GM18951 (cell line): ENCODE measurements around the gene KRT17.

Source experiments
- POLR2A ChIP-seq: IDR thresholded peaks from 4 replicates; pipeline ENCODE4 v1.6.1; 2011; ENCODE audit warnings: mild to moderate bottlenecking; ENCODE audit not compliant: insufficient read length, insufficient read depth; ENCODE audit errors: extremely low read depth
- in situ Hi-C: fragments of 300-500 bp; cut with MboI; formaldehyde crosslinking; loops from one replicate; pipeline ENCODE4 v1.12.0; 2022; ENCODE audit warnings: low sequenced_read_pairs, mixed read lengths, inconsistent platforms; ENCODE audit not compliant: unreplicated experiment

Gene KRT17

DNA sequence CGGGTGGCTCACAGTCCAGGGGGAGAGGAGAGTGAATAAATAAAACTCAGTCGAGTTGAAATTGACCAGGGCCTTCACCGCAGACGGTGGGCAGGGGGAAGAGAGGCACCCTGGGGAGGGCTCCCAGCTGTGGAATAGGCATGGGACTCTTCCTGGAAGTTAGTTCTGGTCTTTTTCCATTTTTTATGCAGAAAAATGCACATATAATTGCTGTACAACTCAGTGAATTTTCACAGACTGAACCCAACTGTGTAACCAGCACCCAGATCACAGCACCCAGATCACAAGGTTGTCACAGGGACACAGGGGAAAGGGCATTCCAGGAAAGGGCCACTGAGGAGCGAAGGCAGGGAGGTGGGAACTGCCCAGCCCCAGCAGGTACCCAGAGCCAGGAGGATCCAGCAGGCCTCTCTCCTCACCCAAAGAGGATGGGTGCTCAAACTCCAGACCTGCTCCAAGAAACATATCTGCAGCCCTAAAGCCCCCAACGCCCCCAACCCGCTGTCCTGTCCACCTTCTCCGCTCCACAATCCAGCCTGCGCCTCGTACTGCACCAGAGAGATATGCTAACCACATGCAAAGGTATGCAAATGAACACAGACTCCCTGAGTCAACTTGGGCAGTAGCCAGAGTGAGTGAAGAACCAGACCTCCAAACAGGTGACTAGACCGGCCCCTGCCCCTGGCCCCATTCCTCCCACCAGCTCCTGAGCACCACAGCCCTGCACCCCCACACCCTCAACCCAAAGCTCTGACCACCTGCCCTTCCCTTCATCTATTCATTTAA, 35.2 kb upstream of the KRT17 start:
- in situ Hi-C loops, result loop anchor here (10.0 to 25.0 kb wide), 2 partner anchors 105 to 747 kb away; no protein-coding TSS in a partner anchor
- no peak for TF ChIP-seq POLR2A

DNA sequence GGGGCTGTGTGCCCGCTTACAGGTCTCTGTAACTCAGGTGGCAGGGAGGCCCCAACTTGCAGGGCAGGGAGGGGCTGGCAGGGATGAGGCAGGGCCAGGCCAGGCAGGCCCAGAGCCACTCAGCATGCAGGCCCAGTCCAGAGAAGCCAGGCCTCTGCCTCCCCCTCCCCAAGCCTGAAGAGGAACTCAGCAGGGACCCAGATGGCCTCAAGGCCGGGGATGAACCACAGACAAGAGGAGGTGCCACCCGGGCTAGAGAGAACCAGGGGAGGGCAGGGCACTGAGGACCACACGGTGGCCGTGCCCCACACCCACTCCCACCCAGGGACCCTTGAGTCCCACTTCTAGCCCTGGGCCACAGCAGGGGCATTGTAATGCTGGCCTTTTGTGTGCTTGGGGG, 34.5 kb upstream of the KRT17 start:
- TF ChIP-seq POLR2A, result no peak
- in situ Hi-C loops, result loop anchor here (25.0 kb wide), 1 partner anchor 747 kb away; no protein-coding TSS in a partner anchor

DNA sequence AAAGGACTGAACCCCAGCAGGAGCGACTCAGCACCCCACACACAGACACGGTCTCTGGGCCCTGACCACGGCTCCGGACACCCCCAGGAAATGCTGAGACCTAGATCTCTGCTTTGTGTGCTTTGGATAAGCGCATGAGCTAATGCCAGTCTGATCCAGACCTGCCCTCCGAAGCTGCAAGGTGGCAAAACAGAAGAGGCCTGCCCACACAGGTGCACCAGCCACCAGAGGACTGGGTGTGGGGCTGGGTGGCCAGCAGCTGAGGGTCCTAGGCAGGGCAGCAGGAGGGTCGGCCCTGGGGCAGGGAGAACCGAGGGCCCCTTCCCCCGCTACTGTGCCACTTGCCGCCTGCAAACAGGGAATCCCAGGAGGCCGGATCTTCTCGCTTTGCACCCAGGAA, 33.6 kb upstream of the KRT17 start:
- TF ChIP-seq POLR2A, result no peak
- in situ Hi-C loops, result loop anchor here (25.0 kb wide), 1 partner anchor 746 kb away; no protein-coding TSS in a partner anchor

DNA sequence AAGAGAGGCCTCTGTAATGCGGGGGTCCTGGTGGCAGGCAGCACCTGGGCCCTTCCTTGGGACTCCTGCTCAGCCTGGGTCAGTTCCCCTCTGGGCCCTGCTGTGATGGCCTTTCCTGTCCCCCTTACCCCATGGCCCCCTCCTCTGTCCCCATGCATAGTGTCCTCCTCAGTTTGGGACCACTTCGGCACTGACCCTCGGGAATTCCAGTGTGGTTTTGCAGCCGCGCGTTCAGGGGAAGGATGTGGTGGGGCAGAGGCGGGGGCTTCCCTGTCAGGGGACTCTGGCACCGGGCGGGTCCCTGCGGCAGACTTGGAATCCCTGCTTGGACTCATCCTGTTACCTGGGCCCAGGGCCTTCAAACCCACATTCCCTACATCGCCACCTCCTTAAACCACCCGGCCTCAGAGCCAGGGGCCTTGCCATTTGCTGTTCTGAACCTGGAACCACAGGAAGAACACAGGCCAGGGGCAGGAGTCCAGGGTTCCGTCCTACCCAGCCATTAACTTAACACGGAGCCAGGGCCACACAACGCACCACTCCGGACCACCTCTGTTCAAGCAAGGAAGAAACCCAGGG, 32.9 kb upstream of the KRT17 start:
- in situ Hi-C loops, result loop anchor here (25.0 kb wide), 1 partner anchor 745 kb away; no protein-coding TSS in a partner anchor
- TF ChIP-seq POLR2A, result no peak

DNA sequence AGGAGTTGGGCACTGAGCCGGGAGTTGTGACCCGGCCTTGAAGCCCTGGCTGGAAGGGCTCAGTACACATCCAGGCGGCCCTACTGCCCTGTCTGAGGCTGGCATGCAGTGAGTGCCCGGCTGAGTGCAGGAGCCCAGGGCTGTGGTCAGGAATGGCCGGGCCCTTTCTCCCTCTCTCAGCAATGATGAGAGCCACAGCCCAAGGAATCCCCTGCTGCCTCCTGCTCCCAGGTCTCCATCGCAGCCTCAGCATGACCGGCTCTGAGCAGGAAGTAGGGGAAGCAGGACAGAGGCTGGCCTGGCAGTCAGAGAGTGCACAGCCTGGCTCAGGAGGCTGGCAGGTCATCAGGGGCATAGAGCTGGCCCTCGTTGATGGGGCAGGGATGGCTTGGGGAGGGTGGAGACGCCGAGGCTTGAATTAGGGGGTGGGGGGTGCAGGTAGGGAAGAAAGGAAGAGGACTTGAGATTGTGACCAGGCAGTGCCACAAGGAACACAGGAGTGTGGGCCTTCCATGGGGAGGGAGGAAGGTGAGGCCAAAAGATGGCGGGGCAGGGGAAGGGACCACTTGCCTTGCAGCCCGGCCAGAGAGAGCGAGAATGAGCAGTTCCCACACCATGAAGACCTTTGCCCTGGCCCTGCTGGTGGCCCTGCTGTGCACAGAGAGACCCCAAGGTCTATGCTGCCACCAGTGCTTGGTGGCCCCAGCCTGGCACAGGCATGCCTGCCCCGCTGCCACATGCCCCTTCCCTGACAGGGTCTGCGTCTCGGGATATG, 32.1 kb upstream of the KRT17 start:
- TF ChIP-seq POLR2A, result no peak
- in situ Hi-C loops, result loop anchor here (25.0 kb wide), 1 partner anchor 744 kb away; no protein-coding TSS in a partner anchor

DNA sequence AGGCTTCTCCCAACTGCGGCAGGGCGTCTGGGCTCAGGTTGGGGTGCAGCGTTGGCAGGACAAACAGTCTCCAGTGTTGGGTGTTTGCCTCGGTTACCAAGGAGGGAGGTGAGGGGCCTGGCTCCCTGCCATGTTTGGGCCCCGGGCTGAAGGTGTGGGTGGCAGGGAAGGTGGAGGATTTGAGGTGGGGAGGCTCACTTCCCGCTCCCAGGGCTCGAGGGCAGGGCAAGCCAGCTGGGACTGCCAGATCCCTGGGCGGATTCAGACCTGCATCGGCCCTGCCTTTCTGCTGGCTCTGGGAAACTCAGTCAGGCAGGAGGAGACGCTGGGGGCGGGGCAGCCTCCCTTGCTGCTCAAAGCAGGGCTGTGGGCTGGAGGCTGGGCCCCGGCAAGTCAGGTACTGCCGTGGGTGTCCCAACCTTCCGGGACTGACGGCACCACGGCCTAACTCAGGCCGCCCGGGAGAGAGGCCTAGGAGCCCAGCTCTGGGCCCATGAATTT, 31.3 kb upstream of the KRT17 start:
- in situ Hi-C loops, result loop anchor here (25.0 kb wide), 1 partner anchor 743 kb away; no protein-coding TSS in a partner anchor
- TF ChIP-seq POLR2A, result no peak

DNA sequence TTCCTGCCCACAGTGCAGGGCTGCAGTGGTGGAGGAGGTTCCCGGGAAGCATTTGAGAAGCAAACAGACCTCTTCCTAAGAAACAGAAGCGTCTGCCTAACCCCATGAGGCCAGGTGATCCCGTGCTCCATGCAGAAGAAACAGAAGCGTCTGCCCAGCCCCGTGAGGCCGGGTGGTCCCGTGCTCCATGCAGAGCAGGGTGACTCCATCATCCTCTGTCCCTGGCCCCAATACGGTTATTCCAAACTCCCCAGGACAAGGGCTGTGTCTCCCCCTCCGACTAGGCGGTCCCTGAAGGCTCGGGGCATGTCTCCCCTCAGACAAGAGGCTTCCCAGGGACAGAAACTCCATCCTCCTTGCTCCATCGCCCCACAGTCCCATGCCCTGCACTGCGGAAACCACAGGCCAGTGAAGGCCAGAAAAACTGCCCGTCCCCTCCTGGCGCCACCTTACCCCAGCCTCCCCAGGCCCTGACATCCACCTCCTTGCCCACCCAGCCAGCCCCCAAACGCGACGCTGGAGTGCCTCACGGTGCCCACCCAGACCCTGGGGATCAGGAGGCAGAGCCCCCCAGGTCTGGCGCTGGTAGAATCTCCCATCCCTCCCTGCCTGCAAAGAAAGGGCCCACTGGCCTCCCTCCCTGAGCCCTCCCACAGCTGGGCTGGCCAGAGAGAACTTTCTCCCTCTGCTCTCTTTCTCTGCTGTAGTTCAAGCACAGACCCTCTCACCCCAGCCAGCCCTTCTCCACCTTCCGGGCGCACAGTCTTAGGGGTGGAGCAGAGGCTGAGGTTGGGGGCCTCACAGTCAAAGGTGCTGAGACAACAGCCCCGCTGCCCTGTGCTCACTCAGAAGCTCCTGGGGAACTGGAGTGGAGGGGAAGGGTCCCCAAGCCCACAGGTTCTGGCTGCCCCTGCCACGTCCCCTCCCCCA, 30.6 kb upstream of the KRT17 start:
- in situ Hi-C loops, result loop anchor here (25.0 kb wide), 1 partner anchor 743 kb away; no protein-coding TSS in a partner anchor
- no peak for TF ChIP-seq POLR2A

DNA sequence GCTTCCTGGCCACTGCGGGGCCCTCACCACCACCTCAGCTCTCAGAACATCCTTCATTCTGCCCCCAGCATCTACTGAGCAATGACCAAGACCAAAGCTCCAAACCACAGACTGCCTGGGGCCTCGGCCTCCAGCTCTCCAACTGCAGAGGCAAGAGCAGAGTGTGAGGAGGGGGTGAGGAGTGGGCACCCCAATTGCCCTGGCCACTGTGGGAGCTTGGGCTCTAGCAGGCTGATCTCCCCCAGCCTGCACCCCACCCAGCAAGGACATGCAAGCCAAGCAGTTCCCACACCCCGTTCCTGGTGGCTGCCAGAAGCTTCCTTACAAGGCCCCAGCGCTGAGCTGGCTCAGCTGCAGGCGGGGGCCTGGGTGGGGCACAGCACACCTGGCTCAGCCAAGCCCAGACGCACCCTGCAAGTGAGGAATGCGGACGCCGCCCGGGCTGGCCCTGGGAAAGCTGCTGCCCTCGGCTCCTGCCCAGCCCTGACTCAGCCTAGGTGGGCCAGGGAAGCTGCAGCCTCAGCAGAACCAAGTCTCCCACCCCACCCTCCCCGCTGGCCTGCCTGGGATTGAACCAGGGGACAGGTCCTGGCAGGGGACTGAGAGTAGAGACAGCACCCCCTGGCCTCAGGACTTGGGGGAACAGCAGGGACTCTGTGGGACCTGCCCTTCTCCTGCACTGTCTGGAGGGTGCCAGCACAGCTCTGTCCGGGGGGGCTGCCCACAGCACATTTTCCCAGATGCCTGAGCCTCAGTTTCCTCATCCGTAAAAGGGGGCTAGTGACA, 29.7 kb upstream of the KRT17 start:
- in situ Hi-C loops, result loop anchor here (25.0 kb wide), 1 partner anchor 742 kb away; no protein-coding TSS in a partner anchor
- TF ChIP-seq POLR2A, result no peak

DNA sequence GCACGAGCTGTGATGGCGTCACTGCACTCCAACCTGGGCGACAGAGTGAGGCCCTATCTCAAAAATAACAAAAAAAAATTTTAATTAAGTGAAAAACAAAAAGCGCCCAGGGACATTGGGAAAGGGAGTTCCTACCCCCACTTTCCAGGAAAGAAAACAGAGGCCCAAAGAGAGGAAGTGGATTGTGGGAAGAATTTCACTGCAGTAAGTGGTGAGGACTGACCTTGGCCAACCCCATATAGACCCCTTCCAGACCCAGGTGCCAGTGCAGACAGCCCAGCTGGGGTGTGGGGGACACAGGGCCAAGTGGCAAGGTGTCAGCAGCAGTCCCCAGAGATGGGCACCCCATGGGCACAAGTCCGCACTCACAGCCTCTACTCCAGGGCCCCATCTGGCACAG, 29.0 kb upstream of the KRT17 start:
- no peak for TF ChIP-seq POLR2A
- in situ Hi-C loops, result loop anchor here (25.0 kb wide), 1 partner anchor 741 kb away; no protein-coding TSS in a partner anchor

DNA sequence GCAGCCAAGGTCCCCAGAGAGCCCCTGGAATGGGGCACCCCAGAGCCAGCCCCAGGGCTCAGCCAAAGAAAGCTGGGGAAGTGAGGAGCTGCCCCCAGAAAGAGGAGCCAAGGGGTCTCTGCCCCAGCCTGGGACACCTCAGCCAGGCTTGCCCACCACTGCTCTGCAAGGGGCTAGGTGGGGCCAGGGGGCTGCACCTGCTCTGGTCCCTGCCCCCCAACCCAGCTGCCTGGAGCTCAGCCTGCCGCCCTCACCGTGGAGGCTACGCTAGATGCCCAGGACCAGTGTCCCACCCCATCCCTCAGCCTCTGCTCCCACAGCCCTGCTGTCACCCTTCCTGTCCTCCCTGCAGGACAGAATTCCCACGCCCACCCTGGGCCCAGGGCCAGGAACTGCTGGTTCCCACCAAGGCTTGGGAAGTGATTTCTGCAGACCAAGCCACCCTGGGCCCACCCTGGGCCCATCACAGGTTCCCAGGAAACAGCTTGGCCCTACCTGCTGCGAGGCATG, 28.1 kb upstream of the KRT17 start:
- TF ChIP-seq POLR2A, result no peak
- in situ Hi-C loops, result loop anchor here (25.0 kb wide), 1 partner anchor 740 kb away; no protein-coding TSS in a partner anchor
